A549 (cell line): ENCODE data around the gene TMC4. TPM values are rescaled to one million over a fixed set of nuclear protein-coding genes. Genes with fewer than 3 reads are reported as not detected.

Experiments
- ATAC-seq, 2 experiments: fragments of 200-7000 bp in 1 of 2; fragments of >200 bp in 1 of 2; cut with Nextera tagmentation in 1 of 2; cut with Tn5 transposase in 1 of 2; 3 replicates each; pipeline versions ENCODE4 v1.8.0 to v1.9.1; 2018 to 2020; ENCODE audit warnings: mild to moderate bottlenecking in 1 of 2, moderate library complexity in 1 of 2
- CTCF ChIA-PET: fragments of 300-600 bp; sonication (Branson Sonifier 250); formaldehyde crosslinking; extraction: SDS; loops from one replicate; lab custom pipeline; 2021; ENCODE audit warnings: antibody characterized with exemption, inconsistent platforms; lab: Yijun Ruan, JAX
- POLR2A ChIA-PET: fragments of 350-600 bp; formaldehyde crosslinking; extraction: SDS; loops from one replicate; lab custom pipeline; 2021; ENCODE audit warnings: antibody characterized with exemption, inconsistent platforms; lab: Yijun Ruan, JAX
- DNase-seq, 2 experiments: peaks; one replicate each; pipeline versions ENCODE4 v3.0.0 to v3.0.0-alpha.2; 2011 to 2016; ENCODE audit warnings: low read depth in 1 of 2, low spot score in 1 of 2
- FAIRE-seq: peaks from 2 replicates; lab custom pipeline; 2011; peaks lifted over from hg19 to GRCh38; lab: Jason Lieb, UNC
- H3K27ac ChIP-seq, 2 experiments: fragments of >200 bp; sonication (Bioruptor Twin); formaldehyde crosslinking; 3 replicates each; pipeline ENCODE4 v1.5.1; 2016 to 2017
- H3K4me1 ChIP-seq: fragments of >200 bp; sonication (Bioruptor Twin); formaldehyde crosslinking; 3 replicates; pipeline ENCODE4 v1.6.1; 2016
- H3K4me2 ChIP-seq: fragments of >200 bp; sonication (Bioruptor Twin); formaldehyde crosslinking; 3 replicates; pipeline ENCODE4 v1.6.1; 2016
- H3K4me3 ChIP-seq: fragments of >200 bp; sonication (Bioruptor Twin); formaldehyde crosslinking; 3 replicates; pipeline ENCODE4 v1.5.1; 2016
- H3K9me3 ChIP-seq: fragments of >200 bp; sonication (Bioruptor Twin); formaldehyde crosslinking; 3 replicates; pipeline ENCODE4 v1.6.1; 2016
- ATOH8 ChIP-seq: fragments of 250-450 bp; sonication (Bioruptor Pico); IDR thresholded peaks from 2 replicates; pipeline ENCODE4 v1.5.0; 2020; ENCODE audit warnings: low read depth, mild to moderate bottlenecking, moderate library complexity
- BHLHE40 ChIP-seq: IDR thresholded peaks from 2 replicates; pipeline ENCODE4 v1.6.1; 2012; ENCODE audit warnings: low read depth, low read length, inconsistent platforms
- CBX8 ChIP-seq: fragments of 200-600 bp; sonication (generic); IDR thresholded peaks from 2 replicates; pipeline ENCODE4 v1.6.1; 2016
- CEBPB ChIP-seq, 2 experiments: fragments of >200 bp in 1 of 2; sonication (Bioruptor Twin) in 1 of 2; formaldehyde crosslinking in 1 of 2; IDR thresholded peaks; 2 replicates each; pipeline ENCODE4 v1.6.1; 2012 to 2016
- CTCF ChIP-seq: fragments of >200 bp; sonication (Bioruptor Twin); formaldehyde crosslinking; IDR thresholded peaks from 3 replicates; pipeline ENCODE4 v1.5.1; 2016
- E2F6 ChIP-seq: IDR thresholded peaks from 2 replicates; pipeline ENCODE4 v1.6.1; 2012; ENCODE audit warnings: low read depth, borderline replicate concordance
- EP300 ChIP-seq, 2 experiments: fragments of >200 bp; sonication (Bioruptor Twin); formaldehyde crosslinking; IDR thresholded peaks; 2 replicates in 1 of 2; 3 replicates in 1 of 2; pipeline ENCODE4 v1.6.1; 2016 to 2017
- FOSB ChIP-seq: fragments of 250-450 bp; sonication (Bioruptor Pico); IDR thresholded peaks from 2 replicates; pipeline ENCODE4 v1.5.0; 2020; ENCODE audit warnings: mild to moderate bottlenecking, moderate library complexity
- FOSL2 ChIP-seq, 2 experiments: fragments of 450-650 bp in 1 of 2; fragments of >200 bp in 1 of 2; sonication (Bioruptor Twin) in 1 of 2; formaldehyde crosslinking; IDR thresholded peaks; 2 replicates each; pipeline versions ENCODE4 v1.5.0 to v1.6.1; 2016 to 2020; ENCODE audit warnings: mild to moderate bottlenecking in 1 of 2, moderate library complexity in 1 of 2
- FOXS1 ChIP-seq: fragments of 250-450 bp; sonication (Bioruptor Pico); IDR thresholded peaks from 2 replicates; pipeline ENCODE4 v1.5.0; 2020; ENCODE audit warnings: mild to moderate bottlenecking, moderate library complexity
- GATA3 ChIP-seq: IDR thresholded peaks from 2 replicates; pipeline ENCODE4 v1.6.1; 2012; ENCODE audit warnings: borderline replicate concordance
- HDAC2 ChIP-seq: fragments of 200-600 bp; sonication (generic); IDR thresholded peaks from 2 replicates; pipeline ENCODE4 v1.6.1; 2016
- HES2 ChIP-seq: fragments of >200 bp; sonication (Bioruptor Twin); formaldehyde crosslinking; IDR thresholded peaks from 2 replicates; pipeline ENCODE4 v1.6.1; 2016
- HEYL ChIP-seq: fragments of 250-450 bp; sonication (Bioruptor Pico); IDR thresholded peaks from 2 replicates; pipeline ENCODE4 v1.8.0; 2021; ENCODE audit warnings: mild to moderate bottlenecking, moderate library complexity
- HOXB5 ChIP-seq: fragments of 250-450 bp; sonication (Bioruptor Pico); IDR thresholded peaks from 2 replicates; pipeline ENCODE4 v1.5.0; 2020; ENCODE audit warnings: mild to moderate bottlenecking, moderate library complexity
- JUN ChIP-seq, 2 experiments: fragments of >200 bp; sonication (Bioruptor Twin); formaldehyde crosslinking; IDR thresholded peaks; 2 replicates in 1 of 2; 3 replicates in 1 of 2; pipeline ENCODE4 v1.6.1; 2016 to 2017
- MAX ChIP-seq: IDR thresholded peaks from 2 replicates; pipeline ENCODE4 v1.6.1; 2012
- MAZ ChIP-seq: fragments of 150-350 bp; IDR thresholded peaks from 2 replicates; pipeline ENCODE4 v1.6.1; 2014; ENCODE audit warnings: antibody characterized with exemption, low read depth, low read length, borderline replicate concordance
- MYC ChIP-seq: IDR thresholded peaks from 2 replicates; pipeline ENCODE4 v1.6.1; 2012; ENCODE audit warnings: mild to moderate bottlenecking, inconsistent platforms, low read length, improper control_type of control experiment, borderline replicate concordance
- POLR2A ChIP-seq: IDR thresholded peaks from 2 replicates; pipeline ENCODE4 v1.6.1; 2012; ENCODE audit warnings: mild to moderate bottlenecking, low read length
- RARB ChIP-seq: fragments of 250-450 bp; sonication (Bioruptor Pico); IDR thresholded peaks from 2 replicates; pipeline ENCODE4 v1.8.0; 2021; ENCODE audit warnings: mild to moderate bottlenecking, moderate library complexity
- RNF2 ChIP-seq: fragments of 200-600 bp; sonication (generic); IDR thresholded peaks from 2 replicates; pipeline ENCODE4 v1.6.1; 2016; ENCODE audit warnings: low read depth, mild to moderate bottlenecking, antibody characterized with exemption, moderate library complexity, borderline replicate concordance
- SMC3 ChIP-seq: fragments of >200 bp; sonication (Bioruptor Twin); formaldehyde crosslinking; IDR thresholded peaks from 3 replicates; pipeline ENCODE4 v1.6.1; 2018; ENCODE audit warnings: inconsistent platforms
- TFCP2L1 ChIP-seq: fragments of 250-450 bp; sonication (Bioruptor Pico); IDR thresholded peaks from 2 replicates; pipeline ENCODE4 v1.5.0; 2021; ENCODE audit warnings: mild to moderate bottlenecking
- TP53 ChIP-seq: fragments of 250-450 bp; sonication (Bioruptor Pico); IDR thresholded peaks from 2 replicates; pipeline ENCODE4 v1.5.0; 2021; ENCODE audit warnings: mild to moderate bottlenecking, moderate library complexity
- WGBS: methylation state at CpG from one replicate; pipeline ENCODE4 v1.1.6; 2017; ENCODE audit errors: missing lambda C conversion rate; 5-methylcytosine and 5-hydroxymethylcytosine counted together
- polyA plus RNA-seq, 4 experiments: library from polyadenylated mRNA; depleted of rRNA in 3 of 4; stranded (reverse); fragments of >200 nt; fragmentation: RNase III in 1 of 4; extraction: RNeasy Plus Mini Kit Qiagen cat#74134 plus additional on column Dnase treatment in 1 of 4; gene quantifications; 2 replicates in 3 of 4; 3 replicates in 1 of 4; pipeline ENCODE4 v1.2.3, GENCODE V29; 2011 to 2017

TMC4 gene
- polyA plus RNA-seq, 2 of the 4 experiments (the other 2 are of a cell fraction): 0.84 to 0.85 TPM

- TF ChIP-seq CTCF (peak; percentile 34; the same call in 2 of the 3 replicates), POLR2A (peak; percentile 63), RARB (CRISPR knock-in tag) (no peak), MAZ (no peak), E2F6 (no peak), JUN (IDR thresholded peaks at IDR 0.05) (peak in 1 of 2 experiments; percentile 58; a peak in 3 of 5 replicates), ATOH8 (CRISPR knock-in tag) (no peak), SMC3 (peak; percentile 26; the same call in 1 of the 3 replicates), HOXB5 (CRISPR knock-in tag) (no peak), MAX (peak; percentile 62), FOXS1 (CRISPR knock-in tag) (no peak), TP53 (CRISPR knock-in tag) (peak; percentile 76; the same call in 1 of the 2 replicates), CEBPB (IDR thresholded peaks at IDR 0.05) (no peak), RNF2 (no peak), HDAC2 (no peak), HEYL (no peak)
Observed at GRCh38 chr19:54189145-54189734, 16.3 kb upstream of the TMC4 start, which contains the start of gene MBOAT7 (continued).

GRCh38 chr19:54188215-54188871 is 15.4 kb upstream of the TMC4 start:
- FAIRE-seq: no peak
- H3K4me2 ChIP-seq: peak overlapping the region; percentile 79
- POLR2A ChIA-PET: interaction anchor here (1.7 to 5.0 kb wide), 5 partner anchors 12 to 260 kb away, joined by 8 to 132 read pairs (median 33); partner anchors contain the start of genes CNOT3, LENG8 and RPS9
- WGBS: 16% methylated on average over 12 of the region's 12 CpGs
- TF ChIP-seq MYC (no peak), BHLHE40 (no peak), RARB (CRISPR knock-in tag) (no peak), MAX (0 out of 2 replicates have a peak, but pooled peaks have one; percentile 34), EP300 (IDR thresholded peaks at IDR 0.05) (no peak), CBX8 (no peak), HES2 (no peak), FOSL2 (IDR thresholded peaks at IDR 0.05) (no peak), FOSL2 (CRISPR knock-in tag; IDR thresholded peaks at IDR 0.05) (peak; percentile 23; the same call in 1 of the 2 replicates), GATA3 (peak; percentile 79), FOSB (CRISPR knock-in tag) (no peak), TFCP2L1 (CRISPR knock-in tag) (no peak)
- peaks cover 23% of the 10 kb centered on the region for H3K4me1 ChIP-seq
- H3K9me3 ChIP-seq: no peaks in the 10 kb centered on the region
- H3K27ac ChIP-seq: peak overlapping the region; percentile 90 to 95
- CTCF ChIA-PET: interaction anchor here (1.1 to 17.2 kb wide), 9 partner anchors 9 to 379 kb away, joined by 3 to 295 read pairs (median 4); partner anchors contain the start of genes LENG1 and TMC4
- peak overlapping the region; percentile 67 for H3K4me3 ChIP-seq
- peak in 1 of 2 experiments; percentile 41 for DNase-seq
- ATAC-seq: no peak
